HCT116 (cell line): ENCODE data around the gene NOTO. TPM values are rescaled to one million over a fixed set of nuclear protein-coding genes. Genes with fewer than 3 reads are reported as not detected.

Experiments
- ATAC-seq: fragments of 200-7000 bp; cut with Tn5 transposase; 2 replicates; pipeline ENCODE4 v1.9.1; 2020; ENCODE audit warnings: mild to moderate bottlenecking, moderate library complexity
- BruUV-seq: library from RNA; stranded (reverse); fragments of 400-500 nt; replicated peaks from 2 replicates; lab custom pipeline; 2021; lab: Mats Ljungman, UMichigan
- CTCF ChIA-PET: fragments of 300-600 bp; sonication (Branson Sonifier 250); formaldehyde crosslinking; loops from one replicate; lab custom pipeline; 2021; ENCODE audit warnings: antibody characterized with exemption; lab: Charles Lee
- POLR2A ChIA-PET: fragments of 300-600, 350-600 bp; sonication (Branson Sonifier 250); formaldehyde crosslinking; loops from one replicate; lab custom pipeline; 2021; ENCODE audit warnings: antibody characterized with exemption; lab: Charles Lee
- RAD21 ChIA-PET, 2 experiments: fragments of 300-600 bp; sonication (Branson Sonifier 250); formaldehyde crosslinking; loops; one replicate each; lab custom pipeline; 2023; ENCODE audit warnings: low total read pairs in 2 of 2; ENCODE audit not compliant: uncharacterized antibody in 2 of 2, unreplicated experiment in 2 of 2, low non-redundant PET in 1 of 2; lab: Charles Lee
- DNase-seq: peaks from one replicate; pipeline ENCODE4 v3.0.0-alpha.2; 2010; ENCODE audit warnings: low read depth, low spot score
- H2AFZ ChIP-seq: fragments of 200-600 bp; shearing (Covaris generic), sonication (generic); 2 replicates; pipeline ENCODE4 v1.6.1; 2017; ENCODE audit warnings: low read depth, mixed run types, mixed read lengths, antibody characterized with exemption, low read length; ENCODE audit not compliant: poor library complexity, severe bottlenecking
- H3K27ac ChIP-seq: 2 replicates; pipeline ENCODE4 v1.5.1; 2012; ENCODE audit warnings: low read depth, low read length
- H3K27me3 ChIP-seq: fragments of 200-600 bp; sonication (generic); 2 replicates; pipeline ENCODE4 v1.6.1; 2016; ENCODE audit warnings: mixed run types, low read length, mixed read lengths; ENCODE audit not compliant: insufficient read depth
- H3K36me3 ChIP-seq, 2 experiments: fragments of 200-500 bp in 1 of 2; fragments of 200-600 bp in 1 of 2; sonication (Bioruptor generic) in 1 of 2; sonication (generic) in 1 of 2; 2 replicates each; pipeline versions ENCODE4 v1.5.1 to v1.6.1; 2014 to 2016; ENCODE audit warnings: low read length in 2 of 2, inconsistent platforms in 1 of 2, mixed read lengths in 1 of 2, mixed run types in 1 of 2; ENCODE audit not compliant: insufficient read depth in 2 of 2, control insufficient read depth in 1 of 2
- H3K4me1 ChIP-seq, 2 experiments: fragments of 200-600 bp in 1 of 2; sonication (generic) in 1 of 2; 2 replicates each; pipeline versions ENCODE4 v1.5.1 to v1.6.1; 2012 to 2017; ENCODE audit warnings: low read length in 2 of 2, inconsistent platforms in 1 of 2, mild to moderate bottlenecking in 1 of 2, mixed read lengths in 1 of 2, mixed run types in 1 of 2, moderate library complexity in 1 of 2; ENCODE audit not compliant: insufficient read depth in 2 of 2, control insufficient read depth in 1 of 2
- H3K4me2 ChIP-seq: fragments of 200-600 bp; sonication (generic); 2 replicates; pipeline ENCODE4 v1.6.1; 2017; ENCODE audit warnings: mixed run types, low read length, mixed read lengths
- H3K4me3 ChIP-seq, 2 experiments: fragments of 200-600 bp in 1 of 2; sonication (generic) in 1 of 2; replicated peaks in 1 of 2; 2 replicates each; pipeline ENCODE4 v1.5.1; 2011 to 2016; ENCODE audit warnings: low read length in 2 of 2, control low read depth in 1 of 2, low read depth in 1 of 2, mild to moderate bottlenecking in 1 of 2, mixed read lengths in 1 of 2, mixed run types in 1 of 2
- H3K79me2 ChIP-seq: fragments of 200-600 bp; sonication (generic); 2 replicates; pipeline ENCODE4 v1.6.1; 2017; ENCODE audit warnings: mild to moderate bottlenecking, mixed run types, low read length, moderate library complexity, mixed read lengths; ENCODE audit not compliant: insufficient read depth
- H3K9ac ChIP-seq: fragments of 200-600 bp; sonication (generic); 2 replicates; pipeline ENCODE4 v1.6.1; 2016; ENCODE audit warnings: low read length, mixed read lengths
- H3K9me2 ChIP-seq: fragments of 200-600 bp; sonication (generic), shearing (Covaris generic); 2 replicates; pipeline ENCODE4 v1.6.1; 2017; ENCODE audit warnings: mixed run types, mild to moderate bottlenecking, moderate library complexity; ENCODE audit not compliant: insufficient read depth
- H3K9me3 ChIP-seq, 2 experiments: fragments of 200-500 bp in 1 of 2; fragments of 200-600 bp in 1 of 2; sonication (Bioruptor generic) in 1 of 2; sonication (generic) in 1 of 2; 2 replicates each; pipeline ENCODE4 v1.6.1; 2014 to 2017; ENCODE audit warnings: low read length in 2 of 2, mixed read lengths in 2 of 2, inconsistent platforms in 1 of 2, low read depth in 1 of 2, mild to moderate bottlenecking in 1 of 2, mixed run types in 1 of 2, moderate library complexity in 1 of 2; ENCODE audit not compliant: control insufficient read depth in 1 of 2, insufficient read depth in 1 of 2
- H4K20me1 ChIP-seq: fragments of 200-600 bp; sonication (generic), shearing (Covaris generic); 2 replicates; pipeline ENCODE4 v1.6.1; 2017; ENCODE audit warnings: mixed run types, mild to moderate bottlenecking, moderate library complexity; ENCODE audit not compliant: insufficient read depth
- ELF1 ChIP-seq: IDR thresholded peaks from 2 replicates; pipeline ENCODE4 v1.6.1; 2012; ENCODE audit warnings: low read depth, borderline replicate concordance
- EZH2phosphoT487 ChIP-seq: fragments of 200-600 bp; IDR thresholded peaks from 2 replicates; pipeline ENCODE4 v1.6.1; 2018; ENCODE audit warnings: antibody characterized with exemption, borderline replicate concordance
- FOSL1 ChIP-seq: IDR thresholded peaks from 2 replicates; pipeline ENCODE4 v1.6.1; 2012; ENCODE audit warnings: low read depth
- JUND ChIP-seq: IDR thresholded peaks from 2 replicates; pipeline ENCODE4 v1.6.1; 2012
- POLR2A ChIP-seq: IDR thresholded peaks from 2 replicates; pipeline ENCODE4 v1.7.0; 2011; ENCODE audit warnings: borderline replicate concordance; ENCODE audit not compliant: insufficient read depth, insufficient read length; ENCODE audit errors: extremely low read depth
- POLR2AphosphoS5 ChIP-seq: IDR thresholded peaks from 2 replicates; pipeline ENCODE4 v1.6.1; 2011; ENCODE audit warnings: mild to moderate bottlenecking, low read depth, low read length, moderate library complexity
- RAD21 ChIP-seq: IDR thresholded peaks from 2 replicates; pipeline ENCODE4 v1.6.1; 2012; ENCODE audit warnings: low read depth, mild to moderate bottlenecking
- SIN3A ChIP-seq: IDR thresholded peaks from 2 replicates; pipeline ENCODE4 v1.6.1; 2012; ENCODE audit warnings: low read depth
- SP1 ChIP-seq: IDR thresholded peaks from 2 replicates; pipeline ENCODE4 v1.6.1; 2012; ENCODE audit warnings: low read depth
- SRF ChIP-seq: IDR thresholded peaks from 2 replicates; pipeline ENCODE4 v1.6.1; 2012; ENCODE audit warnings: low read depth
- YY1 ChIP-seq: IDR thresholded peaks from 2 replicates; pipeline ENCODE4 v1.6.1; 2011; ENCODE audit warnings: low read length, low read depth, moderate library complexity, mild to moderate bottlenecking; ENCODE audit not compliant: insufficient replicate concordance; ENCODE audit errors: extremely low read depth
- ZNF274 ChIP-seq: fragments of 200-500 bp; sonication (Bioruptor generic); IDR thresholded peaks from 2 replicates; pipeline ENCODE4 v1.6.1; 2014; ENCODE audit warnings: mild to moderate bottlenecking, low read depth, low read length, inconsistent platforms
- intact Hi-C: fragments of 100-400 bp; cut with micrococcal nuclease; formaldehyde crosslinking; loops from 2 replicates; pipeline ENCODE4 v1.10.0; 2022
- total RNA-seq: library from RNA; stranded (reverse); gene quantifications from one replicate; pipeline ENCODE4 v1.2.1, GENCODE V29; 2021; ENCODE audit not compliant: unreplicated experiment
- TF ChIP-seq, protein P1 (sequence below): IDR thresholded peaks from 2 replicates; pipeline ENCODE4 v1.6.1; 2012; ENCODE audit warnings: low read depth
- TF ChIP-seq, protein P2 (sequence below), 3 experiments: fragments of 200-600 bp in 1 of 3; sonication (generic) in 1 of 3; IDR thresholded peaks in 2 of 3; conservative IDR thresholded peaks in 1 of 3; 2 replicates each; pipeline ENCODE4 v1.5.1; 2012 to 2017; ENCODE audit warnings: low read depth in 2 of 3, low read length in 2 of 3, antibody characterized with exemption in 1 of 3, borderline replicate concordance in 1 of 3, control low read depth in 1 of 3, mild to moderate bottlenecking in 1 of 3, mixed read lengths in 1 of 3, mixed run types in 1 of 3, moderate library complexity in 1 of 3; ENCODE audit not compliant: insufficient read depth in 1 of 3
- TF ChIP-seq, protein P3 (sequence below): IDR thresholded peaks from 2 replicates; pipeline ENCODE4 v1.6.1; 2011; ENCODE audit warnings: mild to moderate bottlenecking, low read length, moderate library complexity; ENCODE audit not compliant: insufficient replicate concordance; ENCODE audit errors: extremely low read depth
- TF ChIP-seq, protein P4 (sequence below): IDR thresholded peaks from 2 replicates; pipeline ENCODE4 v1.6.1; 2012

The NOTO gene
- total RNA-seq, 1 experiment from 2014 or later: not detected

DNA sequence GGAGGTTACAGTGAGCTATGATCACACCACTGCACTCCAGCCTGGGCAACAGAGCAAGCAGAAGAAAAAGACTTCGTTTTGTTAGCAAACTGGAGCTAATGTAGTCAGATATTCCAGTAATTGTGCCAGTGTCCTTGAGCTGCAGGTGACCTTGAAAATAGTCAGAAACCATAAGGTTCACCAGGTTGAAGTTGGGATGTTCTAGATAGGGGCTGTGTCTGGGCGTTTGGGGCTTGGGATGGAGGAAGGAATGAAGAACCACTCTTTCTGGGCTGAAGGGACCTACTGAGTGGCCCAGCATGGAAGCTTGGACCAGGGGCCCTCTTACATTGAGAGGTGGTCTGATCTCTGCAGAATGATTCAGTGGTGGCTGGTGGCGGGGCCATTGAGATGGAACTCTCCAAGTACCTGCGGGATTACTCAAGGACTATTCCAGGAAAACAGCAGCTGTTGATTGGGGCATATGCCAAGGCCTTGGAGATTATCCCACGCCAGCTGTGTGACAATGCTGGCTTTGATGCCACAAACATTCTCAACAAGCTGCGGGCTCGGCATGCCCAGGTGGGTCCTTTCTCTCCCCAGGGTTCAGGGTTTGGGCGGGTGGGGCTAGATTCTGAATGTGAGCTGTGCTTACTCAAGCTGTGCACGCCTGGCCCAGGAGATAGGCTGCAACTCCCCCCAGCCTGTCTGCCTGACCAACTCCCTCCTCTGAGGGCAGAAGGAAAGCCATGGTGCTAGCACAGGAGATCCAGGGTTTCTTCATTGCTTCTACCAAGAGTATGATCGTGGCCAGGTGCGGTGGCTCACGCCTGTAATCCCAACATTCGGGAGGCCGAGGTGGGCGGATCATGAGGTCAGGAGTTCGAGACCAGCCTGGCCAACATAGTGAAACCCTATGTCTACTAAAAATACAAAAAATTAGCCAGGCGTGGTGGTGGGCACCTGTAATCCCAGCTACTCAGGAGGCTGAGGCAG lies 48.8 kb downstream of the NOTO start:
- Histone ChIP-seq H3K9me2 (no peaks in the 10 kb centered on the region), H4K20me1 (peaks cover 5% of the 10 kb centered on the region; the same call in 1 of the 2 replicates), H3K27ac (no peak overlapping the region)
- BruUV-seq: no TSS peak
- TF ChIP-seq YY1: no peak
- no peak for TF ChIP-seq SIN3A
- TF ChIP-seq, protein P1, sequence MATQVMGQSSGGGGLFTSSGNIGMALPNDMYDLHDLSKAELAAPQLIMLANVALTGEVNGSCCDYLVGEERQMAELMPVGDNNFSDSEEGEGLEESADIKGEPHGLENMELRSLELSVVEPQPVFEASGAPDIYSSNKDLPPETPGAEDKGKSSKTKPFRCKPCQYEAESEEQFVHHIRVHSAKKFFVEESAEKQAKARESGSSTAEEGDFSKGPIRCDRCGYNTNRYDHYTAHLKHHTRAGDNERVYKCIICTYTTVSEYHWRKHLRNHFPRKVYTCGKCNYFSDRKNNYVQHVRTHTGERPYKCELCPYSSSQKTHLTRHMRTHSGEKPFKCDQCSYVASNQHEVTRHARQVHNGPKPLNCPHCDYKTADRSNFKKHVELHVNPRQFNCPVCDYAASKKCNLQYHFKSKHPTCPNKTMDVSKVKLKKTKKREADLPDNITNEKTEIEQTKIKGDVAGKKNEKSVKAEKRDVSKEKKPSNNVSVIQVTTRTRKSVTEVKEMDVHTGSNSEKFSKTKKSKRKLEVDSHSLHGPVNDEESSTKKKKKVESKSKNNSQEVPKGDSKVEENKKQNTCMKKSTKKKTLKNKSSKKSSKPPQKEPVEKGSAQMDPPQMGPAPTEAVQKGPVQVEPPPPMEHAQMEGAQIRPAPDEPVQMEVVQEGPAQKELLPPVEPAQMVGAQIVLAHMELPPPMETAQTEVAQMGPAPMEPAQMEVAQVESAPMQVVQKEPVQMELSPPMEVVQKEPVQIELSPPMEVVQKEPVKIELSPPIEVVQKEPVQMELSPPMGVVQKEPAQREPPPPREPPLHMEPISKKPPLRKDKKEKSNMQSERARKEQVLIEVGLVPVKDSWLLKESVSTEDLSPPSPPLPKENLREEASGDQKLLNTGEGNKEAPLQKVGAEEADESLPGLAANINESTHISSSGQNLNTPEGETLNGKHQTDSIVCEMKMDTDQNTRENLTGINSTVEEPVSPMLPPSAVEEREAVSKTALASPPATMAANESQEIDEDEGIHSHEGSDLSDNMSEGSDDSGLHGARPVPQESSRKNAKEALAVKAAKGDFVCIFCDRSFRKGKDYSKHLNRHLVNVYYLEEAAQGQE: no peak
- TF ChIP-seq, protein P2, sequence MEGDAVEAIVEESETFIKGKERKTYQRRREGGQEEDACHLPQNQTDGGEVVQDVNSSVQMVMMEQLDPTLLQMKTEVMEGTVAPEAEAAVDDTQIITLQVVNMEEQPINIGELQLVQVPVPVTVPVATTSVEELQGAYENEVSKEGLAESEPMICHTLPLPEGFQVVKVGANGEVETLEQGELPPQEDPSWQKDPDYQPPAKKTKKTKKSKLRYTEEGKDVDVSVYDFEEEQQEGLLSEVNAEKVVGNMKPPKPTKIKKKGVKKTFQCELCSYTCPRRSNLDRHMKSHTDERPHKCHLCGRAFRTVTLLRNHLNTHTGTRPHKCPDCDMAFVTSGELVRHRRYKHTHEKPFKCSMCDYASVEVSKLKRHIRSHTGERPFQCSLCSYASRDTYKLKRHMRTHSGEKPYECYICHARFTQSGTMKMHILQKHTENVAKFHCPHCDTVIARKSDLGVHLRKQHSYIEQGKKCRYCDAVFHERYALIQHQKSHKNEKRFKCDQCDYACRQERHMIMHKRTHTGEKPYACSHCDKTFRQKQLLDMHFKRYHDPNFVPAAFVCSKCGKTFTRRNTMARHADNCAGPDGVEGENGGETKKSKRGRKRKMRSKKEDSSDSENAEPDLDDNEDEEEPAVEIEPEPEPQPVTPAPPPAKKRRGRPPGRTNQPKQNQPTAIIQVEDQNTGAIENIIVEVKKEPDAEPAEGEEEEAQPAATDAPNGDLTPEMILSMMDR (IDR thresholded peaks at IDR 0.05 in 2 of 3, conservative IDR thresholded peaks at IDR 0.05 in 1 of 3; ENCODE audit: borderline replicate concordance in 1 of 3, insufficient read depth in 1 of 3, low read depth in 2 of 3, low read length in 2 of 3): no peak
- TF ChIP-seq, protein P3, sequence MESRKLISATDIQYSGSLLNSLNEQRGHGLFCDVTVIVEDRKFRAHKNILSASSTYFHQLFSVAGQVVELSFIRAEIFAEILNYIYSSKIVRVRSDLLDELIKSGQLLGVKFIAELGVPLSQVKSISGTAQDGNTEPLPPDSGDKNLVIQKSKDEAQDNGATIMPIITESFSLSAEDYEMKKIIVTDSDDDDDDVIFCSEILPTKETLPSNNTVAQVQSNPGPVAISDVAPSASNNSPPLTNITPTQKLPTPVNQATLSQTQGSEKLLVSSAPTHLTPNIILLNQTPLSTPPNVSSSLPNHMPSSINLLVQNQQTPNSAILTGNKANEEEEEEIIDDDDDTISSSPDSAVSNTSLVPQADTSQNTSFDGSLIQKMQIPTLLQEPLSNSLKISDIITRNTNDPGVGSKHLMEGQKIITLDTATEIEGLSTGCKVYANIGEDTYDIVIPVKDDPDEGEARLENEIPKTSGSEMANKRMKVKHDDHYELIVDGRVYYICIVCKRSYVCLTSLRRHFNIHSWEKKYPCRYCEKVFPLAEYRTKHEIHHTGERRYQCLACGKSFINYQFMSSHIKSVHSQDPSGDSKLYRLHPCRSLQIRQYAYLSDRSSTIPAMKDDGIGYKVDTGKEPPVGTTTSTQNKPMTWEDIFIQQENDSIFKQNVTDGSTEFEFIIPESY: no peak
- TF ChIP-seq ELF1: no peak
- TF ChIP-seq POLR2AphosphoS5: no peak
- TF ChIP-seq SP1: no peak
- TF ChIP-seq FOSL1: no peak
- TF ChIP-seq POLR2A: no peak
- TF ChIP-seq RAD21: no peak
- no peak for TF ChIP-seq SRF
- TF ChIP-seq, protein P4, sequence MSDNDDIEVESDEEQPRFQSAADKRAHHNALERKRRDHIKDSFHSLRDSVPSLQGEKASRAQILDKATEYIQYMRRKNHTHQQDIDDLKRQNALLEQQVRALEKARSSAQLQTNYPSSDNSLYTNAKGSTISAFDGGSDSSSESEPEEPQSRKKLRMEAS: no peak
- TF ChIP-seq ZNF274: no peak
- TF ChIP-seq EZH2phosphoT487: no peak
- TF ChIP-seq JUND: no peak
- TF ChIP-seq, all 23 proteins: peak for 0
- intact Hi-C loops: no loop called here
- Histone ChIP-seq H3K27me3 (no peaks in the 10 kb centered on the region), H3K9me3 (no peaks in the 10 kb centered on the region), H3K36me3 (peaks cover 59 to 64% of the 10 kb centered on the region in 2 experiments), H3K4me3 (no peak overlapping the region), H3K9ac (no peak overlapping the region), H3K79me2 (peaks cover 34% of the 10 kb centered on the region), H2AFZ (no peak overlapping the region), H3K4me2 (no peak overlapping the region), H3K4me1 (no peaks in the 10 kb centered on the region)
- ATAC-seq: no peak
- DNase-seq: no peak
- ChIA-PET POLR2A (interaction anchor here (1.7 kb wide), 1 partner anchor 18 kb away, joined by 5 read pairs; the partner anchor contains the start of genes CCT7 and PRADC1), RAD21 (no interaction called here), CTCF (no interaction called here)
